ENCODE results near the gene G3BP1.
A peak's percentile ranks its signal among the peaks of the same experiment; 100 is the strongest.
"Not testable (repeated sequence)": the region's sequence is repeated elsewhere in the genome, so short reads cannot be mapped to it uniquely, and the experiment has no call there.

G3BP1 gene

DNA sequence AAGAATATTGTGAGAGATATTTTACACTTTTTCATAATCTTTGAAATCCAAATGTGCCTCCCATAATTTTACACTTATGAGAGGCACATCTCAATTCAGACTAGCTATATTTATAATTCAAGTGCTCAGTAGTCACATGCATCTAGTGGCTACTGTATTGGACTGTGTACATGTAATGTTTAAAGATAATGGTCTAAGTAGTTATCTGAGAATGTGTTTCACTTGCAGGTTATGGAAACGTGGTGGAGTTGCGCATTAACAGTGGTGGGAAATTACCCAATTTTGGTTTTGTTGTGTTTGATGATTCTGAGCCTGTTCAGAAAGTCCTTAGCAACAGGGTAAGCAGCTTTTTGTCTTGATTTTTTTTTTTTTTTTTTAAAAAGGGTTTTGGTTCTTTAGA, 28.8 kb downstream of the G3BP1 start:
- DNase-seq, result no peak

DNA sequence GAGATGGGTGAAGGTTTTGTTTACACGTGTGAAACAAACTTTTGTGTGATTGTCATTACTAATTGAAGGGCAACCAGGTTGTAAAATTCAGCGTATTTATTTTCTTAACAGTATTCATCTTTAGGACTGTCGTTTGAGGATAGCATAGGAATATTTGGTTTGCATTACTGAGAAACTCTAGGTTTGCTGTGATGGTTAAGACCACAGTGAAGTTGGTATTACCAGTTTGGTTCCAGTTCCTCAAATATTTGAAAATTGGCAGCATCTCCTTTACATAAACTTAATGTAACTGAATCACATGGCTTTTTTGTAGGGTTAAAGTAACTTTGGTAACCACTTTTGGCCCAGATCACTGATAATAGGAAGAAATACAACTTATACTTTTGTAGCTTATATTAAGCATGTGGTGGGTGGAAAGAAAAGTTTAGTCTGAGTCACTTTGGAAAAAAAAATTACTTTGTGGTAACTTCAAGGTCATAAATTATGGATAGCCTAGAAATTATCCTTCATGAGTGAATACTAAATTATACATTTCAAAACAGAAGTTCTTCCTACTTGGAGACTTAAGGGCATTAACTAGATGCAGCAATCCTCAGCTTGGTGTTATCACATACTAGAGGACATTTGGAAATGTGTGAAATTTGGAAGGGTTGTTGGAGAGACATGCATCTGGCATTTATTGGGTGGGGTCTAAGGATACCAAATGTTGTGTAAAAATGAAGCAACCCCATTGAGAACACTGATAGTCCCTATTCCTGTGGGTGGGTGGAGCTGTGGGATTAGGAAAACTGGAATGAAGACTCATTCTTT, 33.9 kb downstream of the G3BP1 start:
- DNase-seq, result no peak

DNA sequence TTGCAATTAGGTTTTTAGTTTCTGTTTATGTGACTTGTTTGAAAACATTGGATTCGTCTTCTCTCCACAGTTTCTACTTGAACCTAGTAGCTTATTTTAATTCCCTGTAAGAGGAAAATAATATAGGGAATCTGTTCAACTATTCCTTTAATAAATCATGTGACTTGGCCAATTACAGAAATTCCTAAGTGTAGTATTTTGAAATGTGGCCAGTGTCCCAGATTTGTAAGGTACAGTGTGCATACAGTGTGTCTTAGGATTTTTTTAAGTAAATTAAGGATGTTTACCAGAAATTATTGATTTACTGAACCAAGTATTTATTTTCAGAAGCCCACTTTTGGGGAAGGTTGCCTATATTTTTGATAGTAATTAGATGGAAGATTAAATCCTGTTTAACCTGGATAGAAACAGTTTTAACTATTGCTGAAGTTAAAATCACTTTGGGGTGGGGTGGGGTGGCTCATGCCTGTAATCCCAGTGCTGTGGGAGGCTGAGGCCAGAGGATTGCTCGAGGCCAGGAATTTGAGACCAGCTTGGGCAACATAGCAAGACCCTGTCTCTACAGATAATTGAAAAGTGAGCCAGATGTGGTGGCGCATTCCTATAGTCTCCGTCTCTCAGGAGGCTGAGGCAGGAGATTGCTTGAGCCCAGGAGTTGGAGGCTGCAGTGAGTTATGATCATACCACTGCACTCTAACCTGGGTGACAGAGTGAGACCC, 36.9 kb downstream of the G3BP1 start:
- no peak for DNase-seq

DNA sequence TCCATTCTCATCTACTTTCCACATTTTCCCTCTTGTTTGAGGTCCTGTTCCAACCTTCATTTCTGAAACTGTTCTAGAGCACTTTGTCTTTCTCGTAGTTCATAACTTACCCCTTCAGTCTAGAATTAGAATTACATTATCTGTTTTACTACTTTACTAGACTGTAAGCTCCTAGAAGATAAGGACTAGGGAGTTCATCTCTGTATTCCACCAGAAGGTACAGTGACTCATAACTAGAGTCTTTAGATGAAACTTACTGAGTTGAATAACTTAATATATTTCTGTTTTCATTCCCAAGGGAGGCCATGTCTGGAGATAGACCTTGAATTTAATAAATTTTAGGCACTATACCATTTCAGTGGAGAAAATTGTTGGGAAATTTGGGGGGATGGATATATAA, 38.7 kb downstream of the G3BP1 start:
- no peak for DNase-seq

DNA sequence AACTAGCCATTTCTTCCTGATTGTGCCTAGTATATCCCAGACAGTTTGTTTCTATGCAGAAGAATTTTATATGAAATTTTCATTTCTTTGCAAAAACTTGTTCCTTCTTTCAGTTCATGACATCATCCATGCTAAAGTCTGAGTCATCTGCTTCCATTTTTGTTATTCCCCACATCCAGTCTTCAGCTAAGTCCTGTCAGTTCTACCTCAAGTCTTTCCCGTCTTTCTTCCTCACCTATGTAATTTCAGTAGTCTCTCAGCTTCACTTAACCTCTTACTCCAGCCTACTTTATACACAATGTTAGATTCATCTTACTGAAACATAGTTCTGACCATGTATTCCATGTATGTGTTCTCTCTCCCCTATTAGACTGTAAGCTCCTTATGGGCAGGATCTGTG, 39.1 kb downstream of the G3BP1 start:
- DNase-seq, result no peak

DNA sequence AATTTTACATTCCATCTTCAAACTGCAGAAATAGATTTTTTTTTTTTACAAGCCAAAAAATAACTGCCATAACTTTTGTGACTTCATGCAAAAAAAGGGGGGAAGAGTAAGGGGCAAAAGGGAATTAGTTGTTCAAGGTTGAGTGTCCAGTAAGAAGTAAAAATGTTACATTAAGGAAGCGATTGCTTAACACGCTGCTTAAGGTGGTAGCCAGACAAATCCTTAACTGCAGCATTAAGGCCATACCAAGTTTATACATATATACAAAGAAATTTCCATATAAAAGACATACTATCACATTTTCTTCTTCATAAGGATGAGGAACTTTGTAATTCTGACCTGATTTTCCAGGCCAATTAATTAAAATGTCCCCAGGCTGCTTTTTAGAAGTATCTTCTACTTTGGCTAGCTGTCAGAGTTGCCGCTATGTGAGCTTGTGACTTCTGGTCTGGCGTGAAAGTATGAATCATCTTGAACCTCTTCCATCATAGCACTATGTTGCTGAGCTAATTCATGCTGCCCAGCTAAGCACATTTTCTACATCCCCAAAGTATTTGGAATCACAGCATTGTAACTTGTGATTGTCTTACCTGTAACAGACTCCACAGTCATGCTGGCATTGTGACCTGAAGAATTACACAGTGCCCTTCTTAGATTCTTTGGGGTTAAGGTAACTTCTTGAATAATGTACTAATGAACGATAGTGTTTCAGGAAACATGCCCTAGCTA, 40.0 kb downstream of the G3BP1 start:
- no peak for DNase-seq

DNA sequence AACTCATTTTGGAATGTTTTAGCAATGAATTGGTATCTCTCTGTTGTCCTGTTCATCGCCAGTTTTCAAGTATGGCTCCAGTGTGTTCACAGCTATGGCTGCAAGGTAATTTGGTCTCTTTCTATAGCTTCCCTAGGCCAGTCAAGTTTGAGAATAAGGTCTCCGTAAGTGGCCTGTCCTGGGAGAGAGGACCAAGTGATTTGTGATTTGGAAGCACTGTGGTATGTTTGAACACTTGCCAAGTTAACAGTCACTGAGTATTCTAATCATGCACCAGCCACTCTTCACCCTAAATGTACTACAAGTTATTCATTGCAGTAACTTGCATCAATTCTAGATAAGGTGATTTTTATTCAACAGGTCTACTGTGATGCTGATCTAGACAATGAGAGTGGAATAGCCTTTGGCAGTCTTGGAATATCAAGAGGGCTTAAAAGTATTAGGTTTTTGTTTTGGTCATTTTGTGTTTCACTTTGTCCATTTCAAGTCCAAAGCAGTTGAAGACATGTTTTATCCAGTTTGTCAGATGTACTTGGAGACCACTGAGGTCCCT, 41.1 kb downstream of the G3BP1 start:
- DNase-seq, result no peak

DNA sequence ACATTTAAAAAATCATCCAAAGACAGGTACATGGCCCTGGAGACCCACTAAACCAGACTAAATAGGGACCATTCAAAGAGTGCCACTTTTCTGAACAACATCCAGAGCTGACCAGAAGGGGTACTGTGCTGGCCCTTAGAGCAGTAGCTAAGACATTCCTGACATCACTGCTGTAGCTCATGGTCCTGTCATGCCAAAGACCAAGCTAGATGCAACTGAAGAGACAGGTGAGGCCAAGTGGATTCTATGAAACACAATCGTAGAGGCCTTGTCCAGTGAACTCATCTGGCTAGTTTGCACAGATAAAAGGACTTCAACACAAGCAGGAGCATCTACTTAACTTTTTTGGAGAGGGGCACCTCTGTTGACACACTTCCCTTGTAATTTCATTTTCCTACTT, 43.3 kb downstream of the G3BP1 start:
- DNase-seq, result no peak

DNA sequence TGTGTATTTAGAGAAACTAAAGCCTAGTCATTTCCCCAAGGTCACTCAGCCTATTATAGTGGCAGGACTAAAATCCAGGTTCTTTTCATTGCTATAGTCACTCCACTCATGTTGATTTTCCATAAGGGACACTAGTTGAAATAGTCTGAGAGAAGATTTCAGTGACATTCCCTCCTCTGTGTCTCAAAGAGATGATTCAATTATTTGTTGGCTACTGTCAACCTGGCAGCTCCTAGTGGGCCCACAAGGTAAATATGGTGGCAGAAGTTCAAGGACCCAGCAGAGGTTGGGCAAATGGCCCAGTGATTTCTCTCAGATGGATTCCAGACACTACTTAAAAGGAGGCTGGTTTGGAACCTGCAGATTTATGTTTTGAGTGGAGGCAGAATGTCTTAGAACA, 48.1 kb downstream of the G3BP1 start:
- no peak for DNase-seq

DNA sequence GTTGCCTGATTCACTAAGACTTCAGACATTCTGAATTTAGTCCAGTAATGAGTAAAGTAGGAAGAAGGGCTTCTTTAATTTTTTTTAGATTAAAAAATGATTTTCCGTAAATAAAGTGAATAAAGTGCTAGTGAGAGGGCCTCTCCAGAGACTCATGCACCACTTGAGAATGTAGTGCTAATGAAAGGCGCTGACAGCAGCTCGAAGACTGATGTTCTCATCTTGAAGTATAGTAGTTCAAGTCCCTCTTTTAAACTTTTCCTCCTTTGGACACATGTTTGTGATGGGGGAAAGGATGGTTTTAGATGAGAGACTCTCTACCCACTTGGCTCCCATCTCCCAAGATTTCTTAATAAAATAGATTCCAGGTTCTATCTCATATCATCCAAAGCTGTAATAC, 48.5 kb downstream of the G3BP1 start:
- DNase-seq, result no peak

DNA sequence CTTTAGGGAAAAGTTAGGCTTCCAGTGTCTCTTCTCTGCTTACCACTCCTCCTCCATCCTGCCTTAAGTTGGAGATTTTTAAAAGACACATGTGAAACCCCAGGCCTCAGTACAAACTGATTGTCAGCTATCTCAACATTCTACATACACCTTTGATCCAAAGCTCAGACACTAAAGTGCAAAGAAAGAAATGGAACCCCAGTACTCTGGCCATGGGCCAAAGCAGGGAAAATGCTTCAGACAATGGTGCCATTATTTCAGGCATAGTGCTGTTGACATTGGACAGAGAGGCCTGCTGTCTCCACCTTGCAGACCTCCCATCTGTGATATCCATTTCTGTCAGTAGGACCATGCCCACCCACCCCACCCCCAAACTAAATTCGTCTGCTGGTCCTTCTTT, 49.1 kb downstream of the G3BP1 start:
- no peak for DNase-seq

DNA sequence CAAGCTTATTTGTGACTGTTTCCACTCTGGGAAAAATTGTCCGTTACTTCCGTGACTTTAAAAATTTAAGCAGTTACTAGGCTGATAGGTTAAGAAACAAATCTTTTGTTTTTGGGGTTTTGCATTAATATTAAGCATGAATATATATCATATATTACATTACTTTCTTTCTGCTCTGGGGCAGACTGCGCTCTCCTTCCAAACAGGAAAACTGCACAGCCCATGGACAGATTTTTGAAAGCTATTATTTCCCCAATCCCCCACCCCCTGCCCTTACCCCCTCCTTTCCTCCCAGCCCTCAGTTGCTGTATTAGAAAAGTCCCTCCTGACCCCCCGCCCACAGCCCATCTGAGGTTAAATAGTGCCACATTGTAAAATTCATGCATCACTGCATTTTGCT, 50.4 kb downstream of the G3BP1 start:
- no peak for DNase-seq

DNA sequence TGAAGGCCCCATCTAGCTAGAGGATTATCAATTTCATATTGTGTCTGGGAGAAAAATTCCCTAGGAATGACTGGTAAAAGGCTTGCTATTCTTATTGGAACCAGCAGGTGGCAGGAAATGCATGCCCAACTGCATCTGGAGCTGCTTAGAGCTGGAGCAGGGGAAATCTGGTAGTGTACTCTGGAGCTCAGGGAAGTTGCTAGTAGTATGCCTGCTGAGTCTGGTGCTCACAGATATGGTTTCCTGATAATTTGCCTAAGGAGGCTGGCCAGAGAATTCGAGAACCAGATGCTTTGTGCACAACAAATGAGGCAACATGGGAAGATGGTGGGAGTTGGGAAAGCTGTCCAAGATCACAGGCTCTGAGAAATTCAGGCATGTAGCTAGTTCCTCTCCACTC, 53.7 kb downstream of the G3BP1 start:
- peak; percentile 43 for DNase-seq

DNA sequence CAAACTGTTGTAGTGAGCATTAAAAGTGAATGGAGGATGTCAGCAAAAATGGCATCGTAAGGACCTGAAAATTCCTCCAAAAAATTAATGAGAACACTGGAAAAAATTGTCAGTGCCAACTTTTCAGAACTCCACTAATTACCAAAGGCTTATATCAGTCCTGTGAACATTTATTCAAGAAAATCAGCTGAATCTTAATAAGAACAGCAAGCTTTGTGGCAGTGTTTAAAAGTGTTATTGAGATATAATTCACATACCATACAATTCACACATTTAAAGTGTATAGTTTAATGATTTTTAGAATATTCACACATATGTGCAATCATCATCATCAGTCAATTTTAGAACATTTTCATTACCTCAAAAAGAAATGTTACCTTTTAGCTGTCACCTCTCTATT, 57.6 kb downstream of the G3BP1 start:
- no peak for DNase-seq

DNA sequence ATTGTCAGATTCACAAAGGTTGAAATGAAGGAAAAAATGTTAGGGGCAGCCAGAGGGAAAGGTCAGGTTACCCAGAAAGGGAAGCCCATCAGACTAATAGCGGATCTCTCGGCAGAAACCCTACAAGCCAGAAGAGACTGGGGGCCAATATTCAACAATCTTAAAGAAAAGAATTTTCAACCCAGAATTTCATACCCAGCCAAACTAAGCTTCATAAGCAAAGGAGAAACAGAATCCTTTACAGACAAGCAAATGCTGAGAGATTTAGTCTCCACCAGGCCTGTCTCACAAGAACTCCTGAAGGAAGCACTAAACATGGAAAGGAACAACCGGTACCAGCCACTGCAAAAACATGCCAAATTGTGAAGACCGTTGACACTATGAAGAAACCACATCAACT, 61.1 kb downstream of the G3BP1 start:
- not testable (repeated sequence) for DNase-seq

DNA sequence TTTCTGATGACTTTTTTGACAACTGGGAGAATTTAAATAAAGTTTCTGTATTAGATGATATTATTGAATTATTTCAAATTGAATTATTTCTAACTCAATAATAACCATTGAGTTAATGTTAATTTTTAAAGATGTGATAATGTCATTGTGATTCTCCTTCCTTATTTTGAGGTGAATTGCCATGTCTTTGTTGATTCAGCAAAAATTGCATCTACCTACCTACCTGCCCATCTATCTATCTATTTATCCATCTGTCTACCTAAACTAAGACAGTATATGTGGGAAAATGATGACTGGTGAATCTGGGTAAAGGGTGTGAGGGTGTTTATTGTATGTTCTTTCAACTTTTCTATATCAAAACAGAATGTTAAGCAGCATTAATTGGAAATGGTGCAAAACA, 75.0 kb downstream of the G3BP1 start:
- DNase-seq, result no peak

DNA sequence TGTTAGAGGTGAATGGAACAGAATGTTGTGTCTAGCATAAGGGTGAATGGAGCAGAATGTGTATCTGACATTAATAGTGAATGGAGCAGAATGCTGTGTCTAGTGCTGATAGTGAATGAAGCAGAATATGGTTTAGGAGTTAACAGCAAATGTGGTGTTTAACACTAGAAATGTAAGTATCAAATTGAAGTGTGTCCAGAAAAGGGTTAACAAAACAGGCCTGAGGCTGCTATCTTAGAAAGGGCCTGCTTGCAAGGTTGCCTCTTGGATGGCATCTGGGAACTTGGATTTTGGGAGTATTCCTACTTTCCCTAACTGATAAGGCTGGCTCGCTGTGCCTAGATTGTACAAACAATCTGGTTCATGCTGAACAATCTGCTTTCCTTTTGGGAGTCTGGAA, 76.1 kb downstream of the G3BP1 start:
- DNase-seq, result no peak

DNA sequence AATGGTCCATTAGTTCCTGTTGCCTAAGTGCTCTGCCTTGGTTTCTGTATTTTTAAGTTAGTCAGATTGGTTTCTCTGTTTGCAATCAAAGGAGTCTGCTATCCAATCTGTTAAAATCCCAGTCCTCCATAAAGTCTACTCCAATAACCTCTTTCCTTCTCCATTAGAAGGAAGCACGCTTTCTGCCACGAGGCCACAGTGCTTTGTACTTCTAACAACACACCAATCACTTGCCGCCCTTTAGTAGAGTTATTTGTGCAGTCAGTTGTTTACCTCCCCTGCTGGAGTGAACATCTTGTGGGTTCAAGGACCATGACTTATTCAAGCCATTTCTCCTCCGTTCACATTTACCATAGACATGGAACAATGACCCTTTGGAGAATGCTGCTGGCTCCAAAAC, 83.9 kb downstream of the G3BP1 start:
- no peak for DNase-seq

DNA sequence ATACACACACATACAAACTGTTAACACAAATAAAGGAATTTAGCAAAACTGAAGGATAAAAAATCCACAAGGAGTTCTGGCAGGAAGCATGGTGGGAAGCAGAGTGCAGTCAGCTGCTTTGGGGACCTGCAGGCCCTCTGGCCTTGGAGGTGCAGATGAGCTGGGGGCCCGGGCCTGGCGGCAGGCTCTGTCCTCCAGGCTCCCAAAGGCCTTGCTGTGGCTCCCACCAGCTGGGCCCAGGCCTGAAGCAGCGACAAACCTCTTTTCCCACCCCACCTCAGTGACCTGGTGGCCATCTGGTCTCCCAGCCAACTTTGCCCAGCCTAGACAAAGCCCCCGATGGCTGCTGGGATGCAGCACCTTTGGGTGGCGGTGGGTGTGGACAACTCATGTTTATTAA, 85.1 kb downstream of the G3BP1 start:
- DNase-seq, result no peak

DNA sequence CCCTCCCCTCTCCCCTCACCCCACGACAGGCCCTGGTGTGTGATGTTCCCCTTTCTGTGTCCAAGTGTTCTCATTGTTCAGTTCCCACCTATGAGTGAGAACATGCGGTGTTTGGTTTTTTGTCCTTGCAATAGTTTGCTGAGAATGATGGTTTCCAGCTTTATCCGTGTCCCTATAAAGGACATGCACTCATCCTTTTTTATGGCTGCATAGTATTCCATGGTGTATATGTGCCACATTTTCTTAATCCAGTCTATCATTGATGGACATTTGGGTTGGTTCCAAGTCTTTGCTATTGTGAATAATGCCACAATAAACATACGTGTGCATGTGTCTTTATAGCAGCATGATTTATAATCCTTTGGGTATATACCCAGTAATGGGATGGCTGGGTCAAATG, 89.1 kb downstream of the G3BP1 start:
- DNase-seq, result not testable (repeated sequence)

Measured in T1000 (cell line).